ENCODE results near the gene GIMAP6. TPM values are rescaled to one million over a fixed set of nuclear protein-coding genes. Genes with fewer than 3 reads are reported as not detected.

GIMAP6 gene
- total and polyA plus RNA-seq, 2 of the 8 experiments (the other 6 are each of a cell fraction or from before 2014, with no cell fraction given) = not detected

GRCh38 chr7:150620617-150621371 lies 11.4 kb downstream of the GIMAP6 start (continued):
- TF ChIP-seq RFX5 (IDR thresholded peaks at IDR 0.05; ENCODE audit: borderline replicate concordance, low read depth, low read length) = no peak
- TF ChIP-seq ASH2L (IDR thresholded peaks at IDR 0.05; ENCODE audit: low read length) = no peak
- TF ChIP-seq ZNF274 (IDR thresholded peaks at IDR 0.05; ENCODE audit: borderline replicate concordance, extremely low read depth, low read length) = no peak
- no peak for TF ChIP-seq JUN (IDR thresholded peaks at IDR 0.05; ENCODE audit: low read depth, low read length)
- TF ChIP-seq POU5F1 (IDR thresholded peaks at IDR 0.05; ENCODE audit: low read depth, low read length) = no peak
- no peak for TF ChIP-seq HDAC6 (IDR thresholded peaks at IDR 0.05; ENCODE audit: low read depth, low read length)

Data from H1 (cell line).